Hematopoietic multipotent progenitor cell (in vitro differentiated cells): ENCODE data around the gene CXorf38. TPM values are rescaled to one million over a fixed set of nuclear protein-coding genes. Genes with fewer than 3 reads are reported as not detected.

ENCODE experiments used
- total RNA-seq: library from RNA; depleted of rRNA; stranded (reverse); fragments of >200 nt; gene quantifications from one replicate; pipeline ENCODE4 v1.2.3, GENCODE V29; 2012

CXorf38 gene
- total RNA-seq, 1 donor = 10.8 TPM

Other genes starting within 250 kb of the CXorf38 start
- 38.5 TPM for gene ATP6AP2, start 66.6 kb downstream of the CXorf38 start, total RNA-seq
- not detected for gene MPC1L, start 24.1 kb downstream of the CXorf38 start, total RNA-seq
- gene MED14, start 88.0 kb upstream of the CXorf38 start, total RNA-seq = 19.7 TPM